Measurements from ENCODE around the gene RRP8.

Gene RRP8

GRCh38 chr11:6632116-6633073 is 29.0 kb upstream of the RRP8 start:
- no peak for DNase-seq (ENCODE audit: low read depth in 2 of 2)

- no peak for DNase-seq (ENCODE audit: low read depth in 2 of 2)
Measured at GRCh38 chr11:6631361-6631890, 28.0 kb upstream of the RRP8 start.

GRCh38 chr11:6630632-6631291 is 27.3 kb upstream of the RRP8 start:
- no peak for DNase-seq (ENCODE audit: low read depth in 2 of 2)

DNA sequence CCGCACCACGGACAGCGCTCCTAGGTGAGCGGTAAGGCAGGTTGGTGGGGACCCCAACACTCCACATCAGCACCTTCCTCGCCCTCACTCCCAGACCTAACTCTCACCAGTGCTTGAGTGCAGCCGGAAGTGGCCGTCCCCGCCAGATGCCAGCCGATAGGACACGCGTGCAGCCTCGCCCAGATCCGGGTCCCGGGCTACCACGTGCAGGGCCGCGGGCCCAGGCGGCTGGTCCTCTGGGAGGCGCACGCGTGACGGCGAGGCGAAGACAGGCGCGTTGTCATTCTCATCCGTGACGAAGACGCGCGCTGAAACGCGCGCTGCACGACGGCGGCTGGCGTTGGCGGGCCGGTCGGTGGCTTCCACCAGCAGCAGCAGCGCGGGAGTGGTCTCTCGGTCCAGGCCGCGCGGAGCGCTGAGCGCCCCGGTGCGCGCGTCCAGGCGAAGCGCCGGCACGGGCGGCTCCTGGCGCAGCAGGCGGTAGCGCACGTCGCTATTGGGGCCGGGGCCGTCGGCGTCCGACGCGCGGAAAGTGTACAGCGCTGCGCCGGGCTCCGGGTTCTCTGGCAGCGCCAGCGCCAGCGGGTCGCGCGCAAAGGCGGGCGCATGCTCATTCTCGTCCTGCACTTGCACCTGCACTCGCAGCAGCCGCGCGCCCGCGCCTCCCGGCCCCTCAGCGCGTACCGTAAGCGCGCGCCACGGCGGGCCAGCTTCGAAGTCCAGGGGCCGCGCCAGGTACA is 26.6 kb upstream of the RRP8 start:
- DNase-seq (ENCODE audit: low read depth in 2 of 2): no peak

- no peak for DNase-seq (ENCODE audit: low read depth in 2 of 2)
Measured at GRCh38 chr11:6629573-6629891, 26.1 kb upstream of the RRP8 start.

GRCh38 chr11:6628526-6628925 is 25.1 kb upstream of the RRP8 start:
- no peak for DNase-seq (ENCODE audit: low read depth in 2 of 2)

- DNase-seq (ENCODE audit: low read depth in 2 of 2): no peak
Measured at GRCh38 chr11:6627762-6628241, 24.4 kb upstream of the RRP8 start.

DNA sequence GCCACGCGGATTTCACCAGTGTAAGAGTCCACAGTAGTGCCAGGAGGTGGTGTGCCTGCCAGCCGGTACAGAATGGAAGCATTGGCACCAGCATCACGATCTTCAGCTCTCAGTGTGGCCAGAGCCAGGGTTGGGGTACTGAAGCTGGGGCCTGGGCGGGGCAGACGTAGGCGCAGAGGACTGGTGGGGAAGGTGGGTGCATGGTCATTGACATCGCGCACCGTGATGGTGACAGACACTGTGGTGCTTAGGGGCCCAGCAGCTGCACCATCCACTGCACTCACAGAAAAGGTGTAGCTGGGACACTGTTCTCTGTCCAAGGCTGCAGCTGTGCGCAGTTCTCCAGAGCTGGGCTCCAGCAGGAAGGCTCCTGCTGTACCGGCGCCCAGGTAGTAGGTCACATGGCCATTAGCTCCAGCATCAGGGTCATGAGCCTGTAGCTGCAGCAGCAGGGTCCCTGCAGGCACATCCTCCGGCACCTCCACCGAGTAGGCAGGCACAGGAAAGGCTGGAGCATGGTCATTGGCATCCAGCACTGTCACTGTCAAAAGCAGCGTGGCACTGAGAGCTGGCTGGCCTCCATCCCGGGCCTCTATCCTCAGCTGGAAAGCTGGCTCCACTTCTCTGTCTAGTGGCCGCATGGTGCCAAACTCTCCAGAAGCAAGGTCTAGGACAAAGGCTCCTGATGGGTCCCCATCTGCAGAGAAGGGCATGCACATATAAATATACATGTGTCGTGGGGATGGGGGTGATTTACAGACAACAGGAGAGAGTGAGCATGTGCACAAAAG is 23.8 kb upstream of the RRP8 start:
- DNase-seq (ENCODE audit: low read depth in 2 of 2): no peak

DNA sequence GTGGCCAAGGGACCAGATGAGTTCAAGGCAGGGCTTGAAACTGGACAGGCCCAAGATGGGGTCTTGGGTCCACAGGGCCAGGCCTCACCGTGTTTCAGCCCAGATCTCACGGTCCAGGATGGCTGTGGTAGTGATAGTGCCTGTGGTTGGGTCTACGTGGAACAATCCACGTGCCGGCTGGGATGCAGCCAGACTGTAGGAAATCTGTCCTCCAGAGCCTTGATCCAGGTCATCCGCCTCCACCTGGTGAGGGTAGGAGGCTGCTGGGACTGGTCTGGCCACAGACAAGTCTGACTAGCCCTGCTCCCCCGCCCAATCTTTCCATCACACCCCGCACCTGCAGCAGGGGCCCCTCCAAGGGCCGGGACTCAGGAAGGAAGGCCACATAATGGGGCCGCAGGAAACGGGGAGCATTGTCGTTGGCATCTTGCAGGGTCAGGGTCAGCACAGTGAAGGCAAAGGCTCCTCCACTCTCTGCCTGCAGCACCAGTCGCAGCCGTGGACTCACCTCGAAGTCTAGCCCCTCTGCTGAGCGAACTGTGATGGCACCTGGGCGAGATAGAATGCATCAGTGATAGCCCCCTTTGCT is 22.5 kb upstream of the RRP8 start:
- no peak for DNase-seq (ENCODE audit: low read depth in 2 of 2)

GRCh38 chr11:6625156-6625831 is 21.9 kb upstream of the RRP8 start:
- no peak for DNase-seq (ENCODE audit: low read depth in 2 of 2)

DNA sequence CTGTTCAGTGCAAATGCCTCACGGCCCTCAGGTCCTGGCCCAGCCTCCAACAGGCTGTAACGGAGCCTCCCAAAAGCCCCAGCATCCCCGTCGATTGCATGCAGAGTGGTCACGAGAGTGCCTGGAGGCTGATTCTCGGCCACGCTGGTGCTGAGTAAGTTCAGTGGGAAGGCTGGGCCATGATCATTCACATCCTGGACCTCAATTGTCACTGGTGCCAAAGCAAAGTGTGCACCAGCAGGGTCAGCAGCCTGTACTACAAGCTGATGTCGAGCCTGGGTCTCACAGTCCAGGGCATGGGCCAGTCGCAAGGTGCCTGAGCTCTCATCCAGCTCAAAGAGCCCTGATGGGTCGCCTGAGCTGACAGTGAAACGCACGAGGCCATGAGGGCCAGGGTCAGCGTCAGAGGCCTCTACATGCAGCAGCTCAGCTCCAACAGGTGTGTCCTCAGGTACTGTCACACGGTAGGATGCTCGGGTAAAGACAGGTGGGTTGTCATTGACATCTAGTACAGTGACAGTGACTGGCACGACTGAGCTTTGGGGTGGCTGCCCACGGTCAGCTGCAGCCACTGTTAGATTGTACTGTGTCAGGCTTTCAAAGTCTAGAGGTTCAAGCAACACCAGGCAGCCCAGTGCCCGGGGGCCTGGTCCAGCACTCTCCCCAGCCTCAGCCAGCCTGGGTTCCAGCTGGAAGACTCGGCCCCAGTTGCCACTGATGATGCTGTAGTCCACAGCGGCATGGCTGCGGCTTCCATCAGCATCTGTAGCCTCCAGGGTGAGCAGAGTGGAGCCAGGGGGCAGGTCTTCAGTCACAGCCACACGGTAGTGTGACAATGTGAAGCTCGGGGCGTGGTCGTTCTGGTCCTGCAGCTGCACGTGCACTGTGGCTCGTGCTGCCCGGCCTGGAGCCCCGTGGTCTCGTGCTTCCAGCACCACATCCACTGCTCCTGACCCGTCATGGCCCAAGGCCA is 20.3 kb upstream of the RRP8 start:
- DNase-seq (ENCODE audit: low read depth in 2 of 2): no peak

DNA sequence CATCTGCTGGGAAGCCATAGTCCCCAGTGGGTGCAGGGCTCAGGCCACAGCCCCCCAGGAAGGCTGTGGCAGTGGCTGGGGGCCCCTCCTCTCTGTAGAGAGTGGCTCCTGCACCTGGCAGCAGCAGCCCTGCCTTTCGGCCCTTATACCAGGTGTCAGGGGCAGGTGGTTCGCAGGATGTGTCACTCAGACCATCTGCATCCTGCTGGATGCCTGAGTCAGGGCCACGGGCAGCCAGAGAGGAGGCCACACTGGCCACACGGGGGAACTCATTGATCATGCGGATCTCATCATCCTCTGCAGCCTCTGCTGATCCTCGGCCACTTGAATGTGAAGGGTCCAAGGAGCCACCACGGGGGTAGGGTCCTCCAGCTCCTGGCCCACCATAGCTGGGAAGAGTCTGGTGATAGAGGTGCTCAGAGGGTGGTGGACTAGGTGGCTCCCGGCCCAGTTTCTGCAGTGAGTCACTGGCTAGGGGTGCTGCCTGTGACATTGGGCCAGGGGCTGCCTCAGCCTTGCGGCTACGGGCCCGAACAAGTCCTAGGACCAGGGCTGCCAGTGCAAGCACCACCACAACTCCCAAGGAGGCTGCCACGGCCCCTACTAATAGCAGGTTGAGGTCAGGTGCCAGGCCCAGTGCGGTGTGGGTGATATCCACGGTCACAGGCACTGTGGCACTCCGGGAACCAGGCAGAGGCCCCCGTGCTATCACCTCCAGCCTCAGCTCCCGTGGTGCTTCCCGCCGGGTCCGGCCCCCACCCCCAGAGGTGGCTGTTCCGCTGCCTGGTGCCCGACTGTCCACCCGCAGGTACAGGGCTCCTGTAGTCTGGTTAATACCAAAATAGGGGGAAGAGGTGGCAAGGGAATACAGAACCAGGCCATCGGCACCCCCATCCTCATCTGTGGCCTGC is 19.1 kb upstream of the RRP8 start:
- DNase-seq (ENCODE audit: low read depth in 2 of 2): no peak

DNA sequence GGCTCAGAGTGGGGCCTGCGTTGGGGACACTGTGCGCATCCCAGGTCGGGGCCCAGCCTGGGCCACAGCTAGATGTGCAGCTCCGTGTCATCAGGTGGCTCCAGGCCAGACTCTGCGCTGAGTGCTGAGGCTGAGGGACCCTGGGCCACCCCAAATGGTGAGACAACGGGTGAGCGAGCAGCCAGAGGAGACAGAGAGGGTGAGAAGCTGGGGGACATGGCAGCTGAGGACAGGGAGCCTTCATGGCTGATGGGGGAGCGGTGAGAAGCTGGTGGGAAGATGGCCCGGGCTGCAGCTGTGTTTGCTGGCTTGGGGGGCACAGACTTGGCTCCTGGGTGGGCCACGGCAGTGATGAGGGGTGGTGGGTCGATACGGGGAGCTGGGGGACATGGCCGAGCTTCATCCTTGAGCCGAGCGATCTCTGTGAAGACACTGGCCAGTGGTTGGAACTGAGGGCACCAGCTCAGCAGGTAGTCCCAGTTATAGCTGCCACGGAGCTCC is 18.3 kb upstream of the RRP8 start:
- DNase-seq (ENCODE audit: low read depth in 2 of 2): no peak

DNA sequence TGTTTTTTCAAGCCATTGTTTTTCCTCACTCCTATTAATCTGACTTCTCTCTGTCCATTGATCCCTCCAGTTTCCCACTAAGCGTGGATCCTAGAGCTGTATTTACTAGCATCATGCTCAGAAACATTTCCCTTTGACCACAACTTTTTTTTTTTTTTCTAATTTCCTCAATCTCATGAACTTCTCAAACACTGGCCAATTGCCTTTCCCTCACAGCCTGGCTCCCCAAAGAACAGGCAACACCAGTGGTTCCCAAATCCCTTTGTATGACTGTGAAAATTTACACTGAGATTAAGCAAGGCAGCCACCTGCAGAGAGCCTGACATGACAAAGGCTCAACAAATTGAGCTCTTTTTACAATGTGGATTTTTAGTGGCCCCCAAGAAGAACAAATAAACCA is 17.2 kb upstream of the RRP8 start:
- DNase-seq (ENCODE audit: low read depth in 2 of 2): no peak

- peak; percentile 87 for DNase-seq (ENCODE audit: low read depth in 2 of 2)
Measured at GRCh38 chr11:6619004-6619745, 15.8 kb upstream of the RRP8 start, which contains the start of gene TPP1. Gene TPP1, minus strand, starts transcription at chr11:6619422. Its CDS starts 22 bp downstream, at chr11:6619400.

DNA sequence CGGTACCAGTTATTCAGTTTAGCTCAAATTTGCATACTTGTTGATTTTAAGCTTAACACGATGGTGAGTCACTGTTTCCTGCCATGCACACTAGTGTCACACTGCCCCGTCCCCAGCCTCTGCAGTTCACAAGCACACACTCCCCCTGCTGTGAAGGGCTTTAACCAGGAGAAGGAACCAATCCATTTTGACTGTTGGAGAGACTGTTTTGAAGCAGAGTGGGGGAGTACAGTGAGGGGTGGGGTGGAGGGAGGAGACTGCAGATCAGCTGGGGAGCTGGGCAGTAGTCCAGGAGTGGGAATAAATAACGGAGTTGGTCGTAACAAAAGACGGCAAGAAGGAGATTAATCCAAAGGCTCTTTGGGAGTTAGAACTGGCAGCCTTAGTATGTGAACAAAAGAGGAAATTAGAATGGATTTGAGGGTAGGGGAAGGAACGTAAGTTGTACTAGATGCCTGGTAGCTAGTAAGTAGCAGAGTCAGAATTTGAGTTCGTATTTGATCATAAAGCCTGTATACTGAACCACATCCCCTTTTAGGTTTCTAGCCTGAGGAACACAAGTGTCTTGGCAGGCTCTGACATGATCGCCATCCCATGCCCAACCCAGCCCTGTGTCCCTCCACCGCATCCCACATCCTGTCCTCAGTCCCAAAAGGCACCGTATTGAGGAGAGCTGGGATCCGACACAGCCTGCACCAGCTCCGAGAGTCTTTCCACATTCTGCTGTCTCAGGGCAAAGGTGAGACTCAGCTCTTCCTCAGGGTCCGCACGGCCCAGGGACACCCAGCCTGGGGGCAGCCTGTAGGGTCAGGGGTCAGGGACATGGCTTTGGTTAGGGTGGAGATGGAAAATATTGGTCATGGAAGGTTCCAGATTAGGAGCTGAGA is 14.9 kb upstream of the RRP8 start:
- DNase-seq (ENCODE audit: low read depth in 2 of 2): peak; percentile 50 to 55

Measured in fibroblast of skin of left quadriceps (primary cell).